Suprapubic skin (tissue), 4 donors: Measurements from ENCODE around the gene PTPN4. TPM values are rescaled to one million over a fixed set of nuclear protein-coding genes. Genes with fewer than 3 reads are reported as not detected.

Experiments
- DNase-seq, 2 donors: peaks; one replicate each; pipeline ENCODE4 v3.0.0-alpha.2; 2019; ENCODE audit warnings: low spot score in 2 of 2
- H3K27ac ChIP-seq: fragments of 200-600 bp; sonication (generic); one replicate; pipeline ENCODE4 v1.5.1; 2019
- H3K27me3 ChIP-seq: fragments of 200-600 bp; sonication (generic); one replicate; pipeline ENCODE4 v1.5.1; 2019
- H3K36me3 ChIP-seq: fragments of 200-600 bp; sonication (generic); one replicate; pipeline ENCODE4 v1.5.1; 2019
- H3K4me1 ChIP-seq: fragments of 200-600 bp; sonication (generic); one replicate; pipeline ENCODE4 v1.5.1; 2019
- H3K4me3 ChIP-seq: fragments of 200-600 bp; sonication (generic); one replicate; pipeline ENCODE4 v1.5.1; 2019; ENCODE audit warnings: mild to moderate bottlenecking
- H3K9me3 ChIP-seq: fragments of 200-600 bp; sonication (generic); one replicate; pipeline ENCODE4 v1.5.1; 2019
- EP300 ChIP-seq: sonication (generic); formaldehyde crosslinking; IDR thresholded peaks from one replicate; pipeline ENCODE4 v1.6.1; 2017; ENCODE audit warnings: antibody characterized with exemption
- POLR2A ChIP-seq, 2 donors: fragments of 450-650 bp; IDR thresholded peaks; one replicate each; pipeline ENCODE4 v1.6.1; 2017; ENCODE audit warnings: antibody characterized with exemption in 2 of 2, mild to moderate bottlenecking in 2 of 2, moderate library complexity in 2 of 2
- POLR2AphosphoS5 ChIP-seq, 3 donors: sonication (generic); formaldehyde crosslinking; IDR thresholded peaks; one replicate each; pipeline ENCODE4 v1.6.1; 2017; ENCODE audit warnings: antibody characterized with exemption in 3 of 3
- WGBS: methylation state at CpG from one replicate; pipeline ENCODE4 v1.1.5; 2018; 5-methylcytosine and 5-hydroxymethylcytosine counted together
- total RNA-seq, 4 donors: library from RNA; depleted of rRNA; stranded (reverse); fragments of >200 nt; gene quantifications; one replicate each; pipeline ENCODE4 v1.1.0, GENCODE V29; 2016
- TF ChIP-seq, protein P1 (sequence below), 2 donors: fragments of 200-600 bp in 1 of 2; fragments of 450-650 bp in 1 of 2; sonication (generic) in 1 of 2; IDR thresholded peaks; one replicate each; pipeline ENCODE4 v1.5.1; 2016 to 2019; ENCODE audit warnings: antibody characterized with exemption in 2 of 2, mild to moderate bottlenecking in 1 of 2, moderate library complexity in 1 of 2

PTPN4 gene
- total RNA-seq, 4 donors from 2014 or later, result 14.0 to 73.7 (median 36.7) TPM

DNA sequence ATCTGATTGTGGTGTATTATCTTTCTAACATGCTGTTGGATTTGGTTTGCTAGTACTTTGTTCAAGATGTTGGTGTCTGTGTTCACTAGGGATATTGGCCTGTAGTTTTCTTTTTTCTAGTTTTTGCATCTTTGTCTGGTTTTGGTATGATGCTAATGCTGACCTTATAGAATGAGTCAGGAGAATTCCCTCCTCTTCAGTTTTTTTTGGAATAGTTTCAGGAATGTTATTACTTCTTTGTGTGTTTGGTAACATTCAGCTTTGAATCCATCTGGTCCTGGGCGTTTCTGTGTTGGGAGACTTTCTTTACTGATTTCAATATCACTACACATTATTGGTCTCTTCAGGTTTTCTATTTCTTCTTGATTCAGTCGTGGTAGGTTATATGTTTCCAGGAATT lies 129.0 kb downstream of the PTPN4 start:
- peaks cover 14% of the 10 kb centered on the region for H3K36me3 ChIP-seq
- no peaks in the 10 kb centered on the region for H3K27me3 ChIP-seq
- TF ChIP-seq POLR2AphosphoS5 (IDR thresholded peaks at IDR 0.05) (no peak), EP300 (no peak), POLR2A (IDR thresholded peaks at IDR 0.05) (no peak)
- TF ChIP-seq, protein P1, sequence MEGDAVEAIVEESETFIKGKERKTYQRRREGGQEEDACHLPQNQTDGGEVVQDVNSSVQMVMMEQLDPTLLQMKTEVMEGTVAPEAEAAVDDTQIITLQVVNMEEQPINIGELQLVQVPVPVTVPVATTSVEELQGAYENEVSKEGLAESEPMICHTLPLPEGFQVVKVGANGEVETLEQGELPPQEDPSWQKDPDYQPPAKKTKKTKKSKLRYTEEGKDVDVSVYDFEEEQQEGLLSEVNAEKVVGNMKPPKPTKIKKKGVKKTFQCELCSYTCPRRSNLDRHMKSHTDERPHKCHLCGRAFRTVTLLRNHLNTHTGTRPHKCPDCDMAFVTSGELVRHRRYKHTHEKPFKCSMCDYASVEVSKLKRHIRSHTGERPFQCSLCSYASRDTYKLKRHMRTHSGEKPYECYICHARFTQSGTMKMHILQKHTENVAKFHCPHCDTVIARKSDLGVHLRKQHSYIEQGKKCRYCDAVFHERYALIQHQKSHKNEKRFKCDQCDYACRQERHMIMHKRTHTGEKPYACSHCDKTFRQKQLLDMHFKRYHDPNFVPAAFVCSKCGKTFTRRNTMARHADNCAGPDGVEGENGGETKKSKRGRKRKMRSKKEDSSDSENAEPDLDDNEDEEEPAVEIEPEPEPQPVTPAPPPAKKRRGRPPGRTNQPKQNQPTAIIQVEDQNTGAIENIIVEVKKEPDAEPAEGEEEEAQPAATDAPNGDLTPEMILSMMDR (IDR thresholded peaks at IDR 0.05), result no peak
- no peaks in the 10 kb centered on the region for H3K4me1 ChIP-seq
- DNase-seq, result no peak
- no peak overlapping the region for H3K27ac ChIP-seq
- WGBS, result 89% methylated on average over 2 of the region's 2 CpGs
- no peak overlapping the region for H3K4me3 ChIP-seq
- H3K9me3 ChIP-seq, result peaks cover 5% of the 10 kb centered on the region

DNA sequence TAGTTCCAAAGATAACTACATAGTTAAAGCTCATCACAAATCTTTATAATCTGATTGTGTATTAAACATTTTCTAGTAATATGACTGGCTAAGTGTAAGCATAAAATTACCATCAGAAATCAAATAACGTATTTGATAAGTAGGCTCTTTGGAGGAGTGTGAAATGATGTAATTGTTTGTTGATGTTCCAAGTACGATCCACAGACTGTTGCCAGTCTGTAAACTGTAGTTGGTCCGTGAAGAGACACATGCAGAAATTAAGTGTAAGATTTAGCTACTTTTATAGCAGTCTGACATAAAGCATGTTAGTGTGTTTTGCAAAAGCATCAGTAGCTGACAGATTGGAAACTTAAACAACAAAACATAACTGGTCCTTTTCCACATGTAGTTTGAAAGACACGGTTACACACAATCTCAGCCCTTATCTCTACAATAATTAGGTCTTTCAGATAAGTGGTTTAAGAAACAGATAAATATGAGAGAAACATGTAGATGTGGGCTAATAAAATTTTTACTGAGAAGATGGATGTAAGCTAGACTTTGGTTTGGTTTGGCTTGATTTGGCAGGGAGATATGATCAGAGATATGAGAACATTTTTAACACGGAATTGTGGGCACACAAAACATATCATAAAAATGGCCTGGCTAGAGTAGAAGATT lies 138.1 kb downstream of the PTPN4 start:
- no peak for DNase-seq
- 82% methylated on average over 5 of the region's 5 CpGs for WGBS

DNA sequence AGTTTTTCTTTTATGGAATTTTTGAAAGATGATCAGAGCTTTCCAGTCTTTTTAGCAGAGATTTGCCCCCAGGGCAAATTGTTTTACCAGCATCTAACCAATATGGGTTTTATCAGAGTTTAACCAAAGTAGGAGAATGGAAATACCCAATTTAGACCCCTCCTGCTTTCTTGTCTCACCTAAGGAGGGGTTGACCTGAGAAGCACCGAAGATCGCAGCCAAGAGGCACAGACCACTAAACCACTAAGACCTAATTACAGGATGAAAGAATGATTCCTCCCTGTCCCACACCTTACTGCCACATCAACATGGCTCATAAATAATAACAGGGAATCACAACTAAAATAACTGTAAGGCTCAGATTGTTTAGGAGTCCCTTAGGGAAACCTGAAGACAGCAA lies 141.3 kb downstream of the PTPN4 start:
- Histone ChIP-seq H3K9me3 (no peaks in the 10 kb centered on the region), H3K36me3 (peaks cover 32% of the 10 kb centered on the region), H3K27me3 (no peaks in the 10 kb centered on the region), H3K27ac (no peak overlapping the region), H3K4me3 (no peak overlapping the region), H3K4me1 (no peaks in the 10 kb centered on the region)
- WGBS, result 86% methylated on average over 2 of the region's 2 CpGs
- DNase-seq, result no peak
- TF ChIP-seq EP300 (no peak), POLR2A (IDR thresholded peaks at IDR 0.05) (no peak)
- TF ChIP-seq, protein P1 (IDR thresholded peaks at IDR 0.05), result no peak

More for the DNA sequence above, 138.1 kb downstream of the PTPN4 start:
- Histone ChIP-seq H3K36me3 (peaks cover 23% of the 10 kb centered on the region), H3K4me3 (no peak overlapping the region), H3K4me1 (no peaks in the 10 kb centered on the region), H3K27me3 (no peaks in the 10 kb centered on the region), H3K9me3 (no peaks in the 10 kb centered on the region), H3K27ac (no peak overlapping the region)
- TF ChIP-seq POLR2A (IDR thresholded peaks at IDR 0.05) (no peak), POLR2AphosphoS5 (IDR thresholded peaks at IDR 0.05) (no peak), EP300 (no peak)
- TF ChIP-seq, protein P1 (IDR thresholded peaks at IDR 0.05), result no peak

DNA sequence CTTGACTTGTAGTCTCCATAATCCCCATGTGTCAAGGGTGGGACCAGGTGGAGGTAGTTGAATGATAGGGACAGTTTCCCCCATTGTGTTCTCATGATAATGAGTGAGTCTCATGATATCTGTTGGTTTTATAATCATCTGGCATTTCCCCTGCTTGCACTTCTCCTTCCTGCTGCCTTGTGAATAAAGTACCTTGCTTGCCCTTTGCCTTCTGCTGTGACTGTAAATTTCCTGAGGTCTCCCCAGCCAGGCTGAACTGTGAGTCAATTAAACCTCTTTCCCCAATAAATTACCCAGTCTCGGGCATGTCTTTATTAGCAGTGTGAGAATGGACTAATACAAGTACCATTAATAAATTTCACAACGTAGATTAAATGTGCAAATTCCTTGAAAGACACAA lies 150.8 kb downstream of the PTPN4 start:
- no peaks in the 10 kb centered on the region for H3K36me3 ChIP-seq
- DNase-seq, result no peak
- no peak overlapping the region for H3K4me3 ChIP-seq
- no peak overlapping the region for H3K27ac ChIP-seq
- H3K27me3 ChIP-seq, result no peaks in the 10 kb centered on the region
- WGBS, result 93% methylated on average over 2 of the region's 2 CpGs
- no peaks in the 10 kb centered on the region for H3K9me3 ChIP-seq
- no peaks in the 10 kb centered on the region for H3K4me1 ChIP-seq
- no peak for TF ChIP-seq POLR2AphosphoS5 (IDR thresholded peaks at IDR 0.05)

DNA sequence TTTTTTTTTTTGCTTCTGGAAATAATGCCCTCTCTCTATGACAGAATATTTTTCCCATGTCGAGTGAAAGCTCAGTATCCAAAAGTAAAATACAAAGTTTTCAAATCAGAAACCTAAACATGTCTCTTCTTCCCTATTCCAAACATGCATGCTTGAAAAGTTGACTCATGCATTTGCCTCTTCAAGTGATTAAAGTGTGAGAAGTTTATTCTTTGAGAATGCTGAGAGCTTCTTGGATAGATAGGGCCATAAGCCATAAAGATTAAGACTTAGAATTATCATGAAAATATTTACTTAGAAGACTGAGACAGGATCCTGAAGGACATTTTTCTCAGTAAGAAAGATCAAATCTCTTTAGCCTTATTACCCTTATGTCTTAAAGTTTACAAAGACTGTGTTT lies 154.5 kb downstream of the PTPN4 start:
- H3K36me3 ChIP-seq, result no peaks in the 10 kb centered on the region
- no peaks in the 10 kb centered on the region for H3K9me3 ChIP-seq
- no peak for DNase-seq
- no peaks in the 10 kb centered on the region for H3K4me1 ChIP-seq
- H3K27ac ChIP-seq, result no peak overlapping the region
- 87% methylated on average over 1 of the region's 1 CpG for WGBS
- no peaks in the 10 kb centered on the region for H3K27me3 ChIP-seq
- TF ChIP-seq POLR2A (IDR thresholded peaks at IDR 0.05), result no peak
- TF ChIP-seq, protein P1 (IDR thresholded peaks at IDR 0.05), result no peak
- no peak for TF ChIP-seq EP300
- TF ChIP-seq POLR2AphosphoS5 (IDR thresholded peaks at IDR 0.05), result no peak
- no peak overlapping the region for H3K4me3 ChIP-seq

DNA sequence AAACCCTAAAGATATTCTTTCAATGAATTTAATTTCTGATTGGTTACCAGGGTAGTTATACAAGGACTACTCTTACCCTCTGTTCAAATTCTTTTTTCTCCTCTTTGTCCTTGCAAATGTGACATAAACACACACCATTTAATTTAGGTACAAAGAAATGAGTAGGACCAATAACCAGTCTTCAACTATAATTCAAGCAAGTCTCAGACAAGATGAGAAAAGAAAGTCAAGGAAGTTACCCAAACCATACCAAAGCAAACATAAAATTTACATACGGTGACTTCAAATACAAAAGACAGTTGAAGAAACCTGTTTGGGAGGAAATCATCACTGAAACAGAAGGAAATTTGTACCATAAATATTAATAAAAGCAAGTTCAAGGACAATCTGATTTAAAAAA lies 162.1 kb downstream of the PTPN4 start:
- WGBS, result 90% methylated on average over 1 of the region's 1 CpG
- Histone ChIP-seq H3K4me3 (no peak overlapping the region), H3K27ac (no peak overlapping the region), H3K4me1 (no peaks in the 10 kb centered on the region), H3K9me3 (no peaks in the 10 kb centered on the region), H3K36me3 (no peaks in the 10 kb centered on the region), H3K27me3 (no peaks in the 10 kb centered on the region)
- DNase-seq, result no peak
- TF ChIP-seq EP300 (no peak), POLR2AphosphoS5 (IDR thresholded peaks at IDR 0.05) (no peak), POLR2A (IDR thresholded peaks at IDR 0.05) (no peak)
- TF ChIP-seq, protein P1 (IDR thresholded peaks at IDR 0.05), result no peak
